Hepatocyte (in vitro differentiated cells): ENCODE data around the gene GNAO1. TPM values are rescaled to one million over a fixed set of nuclear protein-coding genes. Genes with fewer than 3 reads are reported as not detected.

ENCODE experiments used
- DNase-seq: peaks from one replicate; pipeline ENCODE4 v3.0.0-alpha.2; 2016; ENCODE audit warnings: low spot score
- H2AFZ ChIP-seq: fragments of 200-600 bp; sonication (generic); 2 replicates; pipeline ENCODE4 v1.6.0; 2016; ENCODE audit warnings: antibody characterized with exemption, mild to moderate bottlenecking
- H3K27ac ChIP-seq: fragments of 200-600 bp; sonication (generic); 2 replicates; pipeline ENCODE4 v1.5.1; 2016; ENCODE audit warnings: mild to moderate bottlenecking
- H3K27me3 ChIP-seq: fragments of 200-600 bp; sonication (generic); 2 replicates; pipeline ENCODE4 v1.6.1; 2016
- H3K36me3 ChIP-seq: fragments of 200-600 bp; sonication (generic); replicated peaks from 2 replicates; pipeline ENCODE4 v1.5.1; 2016; ENCODE audit warnings: low read depth; ENCODE audit not compliant: insufficient read depth
- H3K4me1 ChIP-seq: fragments of 200-600 bp; sonication (generic); 2 replicates; pipeline ENCODE4 v1.5.1; 2016; ENCODE audit warnings: mild to moderate bottlenecking, moderate library complexity; ENCODE audit not compliant: insufficient read depth
- H3K4me2 ChIP-seq: fragments of 200-600 bp; sonication (generic); 2 replicates; pipeline ENCODE4 v1.6.0; 2016
- H3K4me3 ChIP-seq: fragments of 200-600 bp; sonication (generic); 2 replicates; pipeline ENCODE4 v1.5.1; 2016; ENCODE audit warnings: mild to moderate bottlenecking
- H3K79me2 ChIP-seq: fragments of 200-600 bp; sonication (generic); 2 replicates; pipeline ENCODE4 v1.6.0; 2017; ENCODE audit warnings: mild to moderate bottlenecking
- H3K9me2 ChIP-seq: fragments of 200-600 bp; sonication (generic); replicated peaks from 2 replicates; pipeline ENCODE4 v1.6.0; 2017; ENCODE audit warnings: mild to moderate bottlenecking; ENCODE audit not compliant: insufficient read depth
- H3K9me3 ChIP-seq: fragments of 200-600 bp; sonication (generic); 2 replicates; pipeline ENCODE4 v1.5.1; 2016; ENCODE audit warnings: low read depth, mild to moderate bottlenecking
- H4K20me1 ChIP-seq: fragments of 200-600 bp; sonication (generic); 2 replicates; pipeline ENCODE4 v1.6.0; 2016; ENCODE audit warnings: mild to moderate bottlenecking; ENCODE audit not compliant: insufficient read depth, poor library complexity, severe bottlenecking
- CTCF ChIP-seq: fragments of 200-600 bp; sonication (generic); IDR thresholded peaks from 2 replicates; pipeline ENCODE4 v1.5.1; 2016; ENCODE audit warnings: antibody characterized with exemption, mild to moderate bottlenecking; ENCODE audit not compliant: poor library complexity
- EZH2 ChIP-seq: fragments of 200-600 bp; sonication (generic); IDR thresholded peaks from 2 replicates; pipeline ENCODE4 v1.6.1; 2016; ENCODE audit warnings: antibody characterized with exemption, mild to moderate bottlenecking, borderline replicate concordance
- EZH2phosphoT487 ChIP-seq: fragments of 200-600 bp; sonication (generic); IDR thresholded peaks from one replicate; pipeline ENCODE4 v1.6.1; 2018; ENCODE audit warnings: antibody characterized with exemption, mild to moderate bottlenecking, low read depth, moderate library complexity; ENCODE audit not compliant: unreplicated experiment, severe bottlenecking
- WGBS: methylation state at CpG from one replicate; pipeline ENCODE4 v1.1.6; 2016; ENCODE audit warnings: low lambda C conversion rate; ENCODE audit errors: missing lambda C conversion rate; 5-methylcytosine and 5-hydroxymethylcytosine counted together
- polyA plus RNA-seq: library from polyadenylated mRNA; unstranded; fragments of >200 nt; fragmentation: Nextera tagmentation; extraction: Ambion mirVana; gene quantifications from 2 replicates; pipeline ENCODE4 v1.2.1, GENCODE V29; 2016
- total RNA-seq: library from RNA; depleted of rRNA; stranded (reverse); fragments of >200 nt; gene quantifications from 2 replicates; pipeline ENCODE4 v1.2.3, GENCODE V29; 2014

GNAO1 gene
- total and polyA plus RNA-seq, 2 experiments from 2014 or later: 0.77 to 2.2 TPM

GRCh38 chr16:56331399-56331798, 140.1 kb downstream of the GNAO1 start:
- Histone ChIP-seq H3K9me2 (no peaks in the 10 kb centered on the region), H3K4me3 (no peak overlapping the region), H2AFZ (no peak overlapping the region), H3K79me2 (no peaks in the 10 kb centered on the region), H3K27ac (no peak overlapping the region), H3K36me3 (no peaks in the 10 kb centered on the region), H3K4me1 (no peaks in the 10 kb centered on the region), H3K27me3 (no peaks in the 10 kb centered on the region), H3K9me3 (no peaks in the 10 kb centered on the region), H4K20me1 (no peaks in the 10 kb centered on the region), H3K4me2 (no peak overlapping the region)
- WGBS: 92% methylated on average over 10 of the region's 11 CpGs
- TF ChIP-seq EZH2phosphoT487 (no peak), CTCF (no peak), EZH2 (no peak)
- no peak for DNase-seq

GRCh38 chr16:56331915-56332314, 140.6 kb downstream of the GNAO1 start:
- H4K20me1 ChIP-seq: no peaks in the 10 kb centered on the region
- H3K9me3 ChIP-seq: no peaks in the 10 kb centered on the region
- H3K4me2 ChIP-seq: no peak overlapping the region
- H2AFZ ChIP-seq: no peak overlapping the region
- no peaks in the 10 kb centered on the region for H3K27me3 ChIP-seq
- WGBS: 83% methylated on average over 8 of the region's 8 CpGs
- TF ChIP-seq CTCF: no peak
- H3K27ac ChIP-seq: no peak overlapping the region
- no peaks in the 10 kb centered on the region for H3K9me2 ChIP-seq
- no peaks in the 10 kb centered on the region for H3K79me2 ChIP-seq
- no peaks in the 10 kb centered on the region for H3K36me3 ChIP-seq
- no peaks in the 10 kb centered on the region for H3K4me1 ChIP-seq
- DNase-seq: no peak
- H3K4me3 ChIP-seq: no peak overlapping the region

- Histone ChIP-seq H3K4me3 (no peak overlapping the region), H3K9me2 (no peaks in the 10 kb centered on the region), H3K9me3 (no peaks in the 10 kb centered on the region), H3K79me2 (no peaks in the 10 kb centered on the region), H3K36me3 (no peaks in the 10 kb centered on the region), H3K4me1 (no peaks in the 10 kb centered on the region), H3K27me3 (no peaks in the 10 kb centered on the region), H3K4me2 (no peak overlapping the region), H3K27ac (no peak overlapping the region), H4K20me1 (no peaks in the 10 kb centered on the region), H2AFZ (no peak overlapping the region)
- DNase-seq: peak; percentile 85
- TF ChIP-seq CTCF: peak; percentile 62
- TF ChIP-seq EZH2phosphoT487: no peak
- WGBS: 37% methylated on average over 16 of the region's 16 CpGs
These were observed 141.3 kb downstream of the GNAO1 start for GRCh38 chr16:56332464-56333079.

- Histone ChIP-seq H3K36me3 (no peaks in the 10 kb centered on the region), H3K9me3 (no peaks in the 10 kb centered on the region), H3K4me3 (no peak overlapping the region), H4K20me1 (no peaks in the 10 kb centered on the region), H3K27me3 (no peaks in the 10 kb centered on the region), H3K4me2 (no peak overlapping the region), H3K9me2 (no peaks in the 10 kb centered on the region), H3K4me1 (no peaks in the 10 kb centered on the region), H3K27ac (no peak overlapping the region), H2AFZ (no peak overlapping the region), H3K79me2 (no peaks in the 10 kb centered on the region)
- TF ChIP-seq EZH2phosphoT487: no peak
- no peak for TF ChIP-seq CTCF
- TF ChIP-seq EZH2: no peak
- no peak for DNase-seq
- WGBS: 89% methylated on average over 9 of the region's 9 CpGs
These were observed 143.5 kb downstream of the GNAO1 start for GRCh38 chr16:56334761-56335160.
